Cerebellar cortex (tissue), 1 donor: Measurements from ENCODE around the gene AOPEP.
"Not testable (repeated sequence)": the region's sequence is repeated elsewhere in the genome, so short reads cannot be mapped to it uniquely, and the experiment has no call there.

ENCODE experiments used
- DNase-seq: peaks from one replicate; pipeline ENCODE4 v3.0.0-alpha.2; 2015; ENCODE audit warnings: low spot score

The AOPEP gene

DNA sequence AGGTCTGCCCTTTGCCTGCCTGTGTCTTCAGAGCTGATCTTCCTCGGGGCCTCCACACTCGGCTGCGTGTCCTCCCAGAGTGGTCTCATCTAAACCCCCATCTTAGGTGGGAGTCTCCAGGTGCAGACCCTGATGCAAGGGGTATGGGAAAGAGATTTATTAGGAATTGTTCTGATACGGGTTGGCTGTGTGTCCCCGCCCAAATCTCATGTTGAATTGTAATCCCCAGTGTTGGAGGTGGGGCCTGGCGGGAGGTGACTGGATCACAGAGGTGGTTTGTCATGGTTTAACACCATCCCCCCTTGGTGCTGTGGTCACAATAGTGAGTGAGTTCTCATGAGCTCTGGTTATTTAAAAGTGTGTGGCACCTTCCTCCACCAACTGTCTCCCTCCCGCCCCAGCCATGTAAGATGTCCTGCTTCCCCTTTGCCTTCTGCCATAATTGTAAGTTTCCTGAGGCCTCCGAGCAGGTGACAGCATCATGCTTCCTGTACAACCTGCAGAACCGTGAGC, 208.4 kb downstream of the AOPEP start:
- no peak for DNase-seq

DNA sequence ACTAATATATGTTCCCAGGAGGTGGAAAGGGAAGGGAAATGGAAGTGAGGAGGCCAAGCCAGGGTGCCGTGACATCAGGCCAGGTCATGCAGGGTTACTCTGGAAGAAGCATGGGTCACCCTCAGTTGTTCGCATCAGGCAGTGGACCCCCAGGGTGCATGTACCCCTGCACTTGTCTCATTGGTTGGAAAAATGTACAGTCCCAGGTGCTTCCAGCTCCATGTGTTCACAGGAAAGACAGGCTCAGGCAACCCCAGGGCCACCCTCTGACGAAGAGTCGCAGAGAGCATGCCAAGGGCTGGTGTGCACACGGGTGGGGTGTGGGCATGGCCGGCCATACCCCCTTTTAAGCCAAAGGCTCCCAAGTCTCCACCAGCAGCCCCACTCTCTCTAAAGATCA, 208.9 kb downstream of the AOPEP start:
- DNase-seq, result no peak

DNA sequence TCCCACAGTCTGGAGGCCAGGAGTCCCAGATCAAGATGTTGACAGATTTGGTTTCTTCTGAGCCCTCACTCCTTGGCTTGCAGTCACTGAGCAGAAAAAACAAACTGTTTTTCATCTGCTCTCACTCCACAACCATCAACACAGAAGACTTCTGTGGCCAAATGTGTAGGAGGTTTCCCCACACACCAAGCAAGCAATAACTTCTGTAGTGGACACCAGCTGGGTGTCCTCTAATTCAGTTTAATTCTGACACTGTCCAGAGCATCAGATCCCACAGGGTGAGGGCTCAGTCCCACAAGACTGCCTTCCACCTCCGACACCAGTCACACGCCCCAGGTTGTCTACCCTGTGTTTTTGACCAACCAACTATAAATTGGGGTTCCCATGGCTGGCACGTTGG, 209.9 kb downstream of the AOPEP start:
- no peak for DNase-seq

DNA sequence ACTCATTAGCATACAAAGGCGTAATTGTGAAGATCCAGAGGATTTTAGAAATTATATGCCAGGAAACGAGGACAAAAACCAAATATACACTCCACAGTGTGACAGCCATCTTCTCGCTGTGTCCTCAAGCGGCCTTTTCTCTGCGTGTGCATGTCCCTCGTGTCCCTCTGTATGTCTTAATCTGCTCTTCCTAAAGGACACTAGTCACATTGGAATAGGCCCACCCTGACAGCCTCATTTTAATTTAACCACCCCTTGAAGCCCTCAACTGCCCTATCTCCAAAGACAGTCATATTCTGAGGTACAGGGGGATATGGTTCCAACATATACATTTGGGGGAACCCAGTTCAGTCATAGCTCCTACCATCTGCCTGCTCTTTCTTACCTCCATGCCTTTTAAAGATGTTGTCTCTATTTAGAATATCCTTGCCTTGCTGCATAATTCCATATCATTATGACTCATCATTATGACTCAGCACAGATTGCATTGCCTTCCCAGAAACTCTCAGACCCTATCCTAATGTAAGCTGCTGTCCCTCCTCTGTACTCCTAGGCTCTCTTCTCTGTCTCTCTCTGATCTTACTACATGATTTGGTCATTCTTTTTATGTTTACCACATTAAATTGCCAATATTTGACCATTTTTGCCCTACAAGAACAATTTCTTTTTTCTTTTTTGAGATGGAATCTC, 210.9 kb downstream of the AOPEP start:
- no peak for DNase-seq

DNA sequence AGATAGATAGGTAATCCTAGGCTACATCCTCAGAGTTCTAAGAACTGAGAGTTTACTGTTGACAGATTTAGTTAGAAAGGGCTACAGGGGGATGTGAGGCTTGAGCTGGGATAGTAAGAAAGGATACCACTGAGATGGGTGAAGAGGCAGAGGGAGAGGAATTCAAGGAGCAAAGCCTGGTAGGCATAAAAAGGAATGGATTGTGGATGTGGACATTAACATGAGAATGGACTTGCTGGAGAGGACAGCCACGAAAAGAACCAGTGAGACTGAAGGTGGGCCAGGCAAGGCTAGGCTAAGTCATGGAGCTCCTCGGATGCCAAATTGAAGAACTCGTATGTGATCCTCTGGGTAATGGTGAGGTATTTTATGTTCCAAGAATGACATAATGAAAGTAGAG, 211.9 kb downstream of the AOPEP start:
- no peak for DNase-seq

DNA sequence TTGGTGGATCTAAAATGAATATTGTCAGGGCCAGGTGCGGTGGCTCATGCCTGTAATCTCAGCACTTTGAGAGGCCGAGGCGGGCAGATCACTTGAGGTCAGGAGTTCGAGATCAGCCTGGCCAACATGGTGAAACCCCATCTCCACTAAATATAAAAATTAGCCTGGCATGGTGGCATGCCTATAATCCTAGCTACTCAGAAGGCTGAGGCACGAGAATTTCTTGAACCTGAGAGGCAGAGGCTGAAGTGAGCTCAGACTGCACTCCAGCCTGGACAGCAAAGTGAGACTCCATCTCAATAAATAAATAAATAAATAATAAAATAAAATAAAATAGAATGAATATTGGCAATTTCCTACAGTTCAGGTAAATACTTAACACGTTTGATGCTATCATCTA, 213.8 kb downstream of the AOPEP start:
- DNase-seq, result not testable (repeated sequence)

DNA sequence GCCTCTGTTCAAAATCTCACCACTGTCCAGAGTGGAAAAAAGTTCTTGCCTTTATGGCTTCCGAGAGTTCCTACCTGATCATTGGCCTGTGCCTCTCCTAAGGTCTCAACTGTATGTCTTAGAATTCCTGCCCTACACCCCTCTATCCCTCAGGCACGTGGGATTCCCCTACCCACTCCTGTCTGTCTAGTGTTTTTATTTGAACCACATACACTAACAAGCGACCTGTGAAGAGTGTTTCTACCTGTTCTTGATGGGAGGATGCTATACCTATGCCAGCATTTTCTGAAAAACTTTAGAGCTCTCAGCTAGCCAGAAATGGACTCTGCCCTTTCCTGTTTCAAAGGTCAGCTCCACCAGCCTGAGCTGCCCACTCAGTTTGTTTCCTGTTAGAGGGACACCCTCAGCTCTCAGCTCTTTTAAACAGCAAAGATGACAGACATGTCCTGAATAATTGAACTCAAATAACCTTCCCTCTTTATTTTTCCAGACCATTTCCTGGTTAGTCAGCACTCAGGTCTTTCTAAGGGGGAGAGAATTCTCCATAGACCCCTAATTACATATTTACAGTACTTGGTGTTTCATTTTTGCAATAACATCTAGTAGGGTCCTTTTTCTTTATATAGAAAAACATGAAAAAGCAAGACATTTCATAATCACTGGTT, 214.8 kb downstream of the AOPEP start:
- DNase-seq, result no peak

DNA sequence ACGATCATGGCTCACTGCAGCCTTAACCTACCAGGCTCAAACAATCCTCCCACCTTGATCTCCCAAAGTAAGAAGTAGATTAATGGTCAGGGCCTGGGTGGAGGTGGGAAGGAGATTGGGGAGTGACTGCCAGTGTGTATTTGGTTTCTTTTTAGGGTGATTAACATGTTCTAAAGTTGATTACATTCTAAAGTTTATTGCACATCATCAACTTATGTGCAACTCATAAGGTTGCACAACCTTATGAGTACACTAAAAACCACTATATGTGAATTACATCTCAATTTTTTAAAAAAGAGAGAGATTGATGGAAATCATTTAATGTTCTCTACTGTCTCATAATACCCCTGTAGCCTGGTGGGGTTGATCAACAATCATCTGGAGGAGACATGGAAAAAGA, 218.1 kb downstream of the AOPEP start:
- DNase-seq, result no peak

DNA sequence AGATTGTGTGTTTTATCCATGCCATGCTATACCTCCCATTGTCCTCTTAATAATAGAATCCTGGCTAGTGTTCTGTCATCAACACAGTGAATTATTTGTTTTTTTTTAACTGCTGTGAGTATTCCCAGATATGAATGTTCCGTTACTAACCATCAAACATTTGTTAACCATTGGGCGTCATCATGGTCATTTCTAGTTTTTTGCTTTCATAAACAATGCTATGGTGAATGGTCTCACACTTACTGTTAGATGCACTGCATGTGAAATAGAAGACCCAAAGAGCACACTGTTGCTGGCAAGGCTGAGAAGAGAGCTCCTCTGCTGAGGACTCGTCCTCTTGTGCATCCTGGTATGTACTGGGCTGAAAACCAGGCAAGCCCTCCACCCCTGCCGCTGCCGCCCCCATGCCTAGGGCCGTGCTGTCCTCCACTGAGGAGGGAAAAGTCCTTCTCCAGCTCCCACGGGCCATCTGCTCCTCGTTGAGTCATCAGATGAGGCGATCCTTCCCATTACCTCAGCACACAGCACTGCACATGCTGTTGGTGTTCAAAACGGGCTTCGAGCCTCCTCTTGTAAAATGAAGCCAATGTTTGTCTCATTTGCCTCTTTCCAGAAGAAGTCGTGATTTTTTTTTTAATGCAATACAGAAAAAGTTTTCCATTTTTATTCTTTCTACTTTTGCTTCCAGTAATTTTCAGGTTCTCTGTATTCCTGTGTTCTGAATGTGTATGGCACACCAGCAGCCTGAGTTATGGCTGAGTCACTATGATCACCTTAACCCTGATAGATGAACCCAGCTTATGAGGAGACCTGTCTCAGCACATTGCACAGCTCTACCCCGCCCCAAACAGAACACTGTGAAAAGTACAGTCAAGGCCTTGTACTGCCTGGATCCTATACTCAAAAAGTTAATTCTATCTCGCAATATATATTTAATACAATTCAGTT, 219.0 kb downstream of the AOPEP start:
- DNase-seq, result peak; percentile 64

DNA sequence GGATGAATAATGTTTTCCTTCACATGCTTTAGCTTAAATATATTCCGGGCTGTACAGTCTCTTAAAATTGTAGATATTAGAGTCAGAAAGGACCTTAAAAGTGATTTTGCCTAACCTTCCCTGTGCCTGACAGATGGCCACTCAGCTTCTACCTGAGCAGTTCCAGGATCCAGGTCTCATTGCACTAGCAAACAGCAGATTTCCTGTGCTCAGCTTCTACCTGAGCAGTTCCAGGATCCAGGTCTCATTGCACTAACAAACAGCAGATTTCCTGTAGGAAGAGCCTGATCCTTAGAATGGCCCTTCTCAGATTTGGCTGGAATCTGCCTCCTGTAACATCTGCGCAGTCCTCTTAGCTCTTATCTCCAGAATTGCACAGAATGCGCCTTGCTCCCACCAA, 219.8 kb downstream of the AOPEP start:
- DNase-seq, result peak; percentile 86

DNA sequence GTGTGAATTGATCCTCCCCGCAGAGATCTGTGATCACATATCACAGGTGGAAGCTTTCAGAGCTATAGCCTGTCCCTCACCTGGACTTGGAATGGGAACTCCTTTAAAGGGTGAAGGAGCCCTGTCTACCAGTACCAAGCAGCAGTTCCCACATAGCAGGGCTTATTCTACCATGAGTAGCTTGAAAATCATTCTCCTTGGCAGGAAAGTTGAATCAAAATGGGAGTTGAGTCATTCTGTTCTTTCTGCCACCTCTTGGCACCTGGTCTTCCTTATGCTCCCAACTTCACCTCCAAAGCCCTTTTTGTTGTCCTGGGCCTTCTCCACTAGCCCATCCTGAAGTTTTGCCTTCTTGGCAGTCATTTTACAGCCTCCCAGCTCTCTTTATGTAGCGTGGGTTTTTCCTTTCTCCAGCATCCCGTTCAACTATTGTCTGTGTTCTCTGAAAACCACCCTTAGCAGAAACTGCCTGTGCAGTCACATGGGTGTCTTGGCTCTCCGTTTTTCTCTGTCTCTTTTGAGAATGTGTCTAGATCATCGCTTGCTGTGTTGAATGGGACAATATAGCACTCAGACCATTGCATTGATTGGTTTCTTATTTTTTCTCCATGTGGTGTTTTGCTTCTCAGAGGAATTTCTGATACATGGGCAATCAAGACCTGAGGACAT, 222.2 kb downstream of the AOPEP start:
- no peak for DNase-seq

DNA sequence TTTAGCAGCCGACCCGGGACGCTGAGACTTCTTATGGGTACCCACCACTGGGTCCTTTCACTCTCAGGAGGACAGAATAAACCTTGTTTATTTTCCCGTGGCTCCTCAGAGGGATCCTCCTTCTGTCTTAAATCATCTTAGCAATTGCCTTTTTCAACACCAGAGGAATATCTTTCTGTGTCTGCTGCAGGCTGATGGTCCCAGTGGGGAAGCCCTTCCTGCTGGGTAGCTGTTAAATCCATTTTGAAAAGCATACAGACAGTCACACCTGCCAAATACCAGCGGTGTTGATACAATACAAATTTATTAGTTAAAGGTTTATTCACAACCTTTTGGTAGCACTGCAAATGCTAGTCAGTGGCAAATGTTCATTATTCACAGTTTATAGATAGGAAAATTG, 222.9 kb downstream of the AOPEP start:
- DNase-seq, result no peak

DNA sequence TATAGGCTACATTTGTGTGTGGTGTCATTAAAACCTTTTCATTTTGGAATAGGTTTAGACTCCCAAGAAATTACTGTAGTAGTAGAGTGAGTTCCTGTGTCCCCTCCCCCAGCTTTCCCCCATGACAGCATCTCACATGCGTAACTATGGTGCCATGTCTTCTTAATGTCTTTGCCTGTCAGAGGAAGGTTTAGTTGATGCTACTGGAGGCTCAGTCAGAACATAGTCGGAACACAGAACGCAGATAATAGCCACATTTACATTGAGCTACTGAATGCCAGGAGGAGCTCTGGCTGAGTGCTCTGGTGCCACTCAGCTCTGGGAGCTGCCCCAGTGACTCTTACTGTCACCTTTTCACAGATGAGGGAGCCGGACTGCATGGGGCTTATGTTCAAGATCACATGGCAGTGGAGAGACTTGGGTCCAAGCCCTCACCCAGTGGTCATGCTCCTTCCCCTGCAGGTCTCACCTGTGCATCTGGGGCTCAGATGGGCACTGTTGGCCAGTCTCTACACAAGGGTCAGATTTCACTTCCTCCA, 223.6 kb downstream of the AOPEP start:
- no peak for DNase-seq

DNA sequence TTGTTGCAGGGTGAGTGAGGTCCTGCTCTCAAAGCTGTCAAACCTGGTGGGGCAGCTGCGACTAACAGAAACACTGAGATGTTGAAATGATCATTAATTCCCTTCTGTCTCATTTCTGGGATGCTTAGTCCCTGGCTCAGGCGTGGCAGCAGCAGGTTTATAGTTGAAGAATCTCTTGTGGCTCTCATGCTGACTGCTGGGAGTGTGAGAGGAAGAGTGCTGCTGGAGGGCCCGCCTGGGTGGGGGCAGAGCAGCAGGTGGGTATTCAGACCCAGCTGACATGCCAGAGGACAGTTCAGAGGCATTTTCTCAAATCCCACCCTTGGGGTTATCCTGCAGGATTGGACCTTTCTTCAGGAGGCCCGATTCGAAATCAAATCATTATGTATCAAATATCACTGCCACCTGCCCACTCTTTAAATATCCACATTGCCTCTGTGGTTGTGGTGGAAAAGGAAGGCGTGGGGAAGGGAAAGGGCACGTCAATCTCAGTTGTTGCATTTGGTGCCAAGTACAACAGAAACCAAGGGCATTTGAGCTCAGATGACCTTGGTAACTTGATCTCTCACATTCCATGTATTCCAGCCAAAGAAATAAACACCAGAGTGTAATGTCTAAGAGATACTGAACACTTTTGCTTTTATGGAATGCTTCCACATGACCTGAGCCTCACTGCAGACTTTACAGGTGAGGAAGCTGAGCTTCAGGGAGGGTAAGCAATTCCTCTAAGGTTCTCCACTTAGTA, 224.3 kb downstream of the AOPEP start:
- DNase-seq, result no peak

DNA sequence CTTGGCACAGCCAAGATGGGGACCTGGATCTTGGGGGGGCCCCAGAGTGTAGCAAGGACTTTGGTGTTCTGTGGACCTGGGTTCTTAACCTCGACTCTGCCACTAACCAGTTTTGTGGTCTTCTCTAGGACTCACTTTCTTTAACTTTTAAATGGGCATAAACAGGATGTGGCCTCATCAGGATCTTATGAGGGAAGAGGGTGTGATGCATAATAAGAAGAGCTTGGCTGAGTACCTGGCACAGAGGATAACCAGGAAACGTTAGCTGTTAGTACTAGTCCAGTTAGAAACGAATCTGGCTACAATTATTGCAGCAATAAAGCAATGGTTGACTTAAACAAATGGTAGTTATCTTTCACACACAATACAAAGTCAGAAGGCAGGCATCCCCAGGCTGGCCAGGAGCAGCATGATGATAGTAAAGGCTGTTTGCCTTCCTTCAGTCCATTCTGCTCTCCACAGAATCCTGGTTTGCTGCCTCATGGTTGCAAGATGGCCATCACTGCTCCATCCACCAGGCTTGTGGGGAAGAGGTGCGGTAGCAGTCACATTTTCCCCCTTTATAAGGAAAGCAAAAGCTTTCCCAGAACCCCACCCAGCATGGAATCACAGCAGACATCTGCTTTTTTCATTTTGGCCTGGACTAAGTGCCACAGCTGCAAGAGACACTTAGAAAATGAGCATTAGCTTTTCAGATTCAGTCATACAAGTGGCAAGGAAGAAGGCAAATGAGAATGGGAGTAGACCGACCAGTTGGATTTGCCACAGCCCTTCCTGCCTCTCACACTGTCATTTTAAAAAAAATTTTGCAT, 225.0 kb downstream of the AOPEP start:
- no peak for DNase-seq

DNA sequence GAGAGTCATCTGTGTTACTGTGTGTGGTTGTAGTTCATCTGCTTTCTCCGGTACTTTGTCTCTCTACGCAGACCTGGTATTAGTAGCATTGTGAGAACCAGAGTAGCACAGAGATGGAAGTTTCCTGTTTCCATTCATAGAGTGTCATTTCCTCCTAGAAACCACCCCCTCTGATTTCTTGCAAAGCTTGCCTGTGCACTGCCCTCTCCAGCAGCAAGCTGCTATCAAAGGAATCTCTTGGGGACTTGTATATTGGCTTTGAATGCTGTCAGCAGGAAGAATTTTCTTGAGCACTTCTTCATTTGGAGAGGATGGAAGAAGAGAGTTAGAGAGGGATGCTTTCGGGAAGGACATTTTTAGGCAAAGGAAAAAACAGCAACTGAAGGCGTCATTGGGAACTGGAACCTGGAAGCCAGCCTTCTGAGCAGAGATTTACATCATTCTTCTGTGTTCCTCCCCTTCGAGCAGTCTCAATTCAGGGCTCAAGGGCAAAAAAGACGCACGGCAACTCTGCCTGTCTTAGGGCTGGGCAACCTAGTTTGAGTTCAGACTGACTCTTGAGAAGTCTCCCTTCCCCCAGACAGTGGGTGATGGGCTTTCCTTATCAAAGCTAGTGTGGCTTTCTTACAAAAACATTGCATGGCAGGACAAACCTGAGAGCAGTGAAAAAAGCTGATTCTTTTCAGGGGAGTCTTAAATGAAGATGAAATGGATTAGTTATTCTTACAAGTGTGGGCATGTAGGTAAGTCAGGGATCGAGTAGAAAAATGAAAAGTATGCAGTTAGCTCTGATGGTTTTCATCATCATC, 226.3 kb downstream of the AOPEP start:
- DNase-seq, result no peak

DNA sequence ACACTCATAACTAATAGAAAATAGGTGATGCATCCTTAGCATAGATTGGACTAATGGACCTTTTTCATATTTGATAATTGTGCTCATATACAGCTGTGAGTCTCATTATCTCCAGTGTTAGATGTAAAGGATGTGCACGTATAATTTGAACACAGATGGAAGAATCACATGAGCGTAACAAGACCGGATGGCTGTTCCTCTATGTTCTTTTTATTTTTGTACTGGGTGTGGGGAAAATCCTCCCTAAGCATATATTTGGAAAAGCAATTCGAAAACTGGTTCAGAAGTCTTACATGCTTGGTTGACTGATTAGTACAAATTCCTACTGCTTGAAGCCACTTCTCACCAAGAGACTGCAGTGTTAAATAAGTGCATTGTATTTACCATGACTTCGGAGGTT, 230.2 kb downstream of the AOPEP start:
- no peak for DNase-seq

DNA sequence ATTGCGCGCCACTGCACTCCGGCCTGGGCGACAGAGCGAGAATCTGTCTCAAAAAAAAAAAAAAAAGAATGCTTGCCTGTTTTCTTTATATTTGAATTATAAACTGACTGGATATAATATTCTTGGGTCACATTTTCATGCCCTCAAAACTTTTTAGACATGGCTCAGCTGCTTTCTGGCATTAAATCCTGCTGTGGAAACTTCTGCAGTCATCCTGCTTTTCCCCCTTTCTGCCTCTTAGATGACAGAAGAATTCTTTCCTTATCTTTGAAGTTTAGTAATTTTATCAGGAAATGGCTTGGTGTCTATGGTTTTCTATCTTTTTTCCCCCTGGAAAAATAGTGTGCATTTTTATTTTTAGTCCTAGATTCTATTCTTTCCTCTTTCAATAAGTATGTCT, 234.5 kb downstream of the AOPEP start:
- DNase-seq, result no peak

DNA sequence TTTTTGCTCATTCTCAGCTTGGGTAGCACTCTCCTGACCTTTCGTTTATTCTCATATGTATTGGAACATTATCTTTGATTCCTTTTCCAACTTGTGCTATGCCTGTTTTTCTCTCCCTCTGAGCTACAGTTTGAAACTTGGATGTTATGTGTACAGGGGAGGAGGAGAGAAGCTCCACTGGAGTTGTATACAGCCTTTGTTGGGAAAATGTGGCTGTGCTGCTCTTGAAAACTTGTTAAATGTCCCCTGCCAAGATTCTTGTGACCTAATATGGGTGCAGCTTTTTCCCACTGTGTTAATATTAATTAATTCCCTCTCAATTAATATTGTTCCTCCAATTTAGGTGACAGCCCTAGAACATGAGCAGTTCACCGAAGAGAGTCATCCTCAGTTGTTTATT, 235.4 kb downstream of the AOPEP start:
- no peak for DNase-seq
